Endothelial cell of umbilical vein (primary cell): ENCODE results near the gene TACR1. TPM values are rescaled to one million over a fixed set of nuclear protein-coding genes. Genes with fewer than 3 reads are reported as not detected.

Source experiments
- BruUV-seq: library from RNA; stranded (reverse); fragments of 400-500 nt; replicated peaks from 2 replicates; lab custom pipeline; 2021; lab: Mats Ljungman, UMichigan
- CTCF ChIA-PET: fragments of 300-600, 350-600 bp; sonication (Branson Sonifier 250); formaldehyde crosslinking; loops from one replicate; lab custom pipeline; 2021; ENCODE audit warnings: antibody characterized with exemption, inconsistent platforms; lab: Charles Lee
- POLR2A ChIA-PET: fragments of 300-600, 350-600 bp; sonication (Branson Sonifier 250); formaldehyde crosslinking; loops from one replicate; lab custom pipeline; 2021; ENCODE audit warnings: antibody characterized with exemption, inconsistent platforms; lab: Charles Lee
- DNase-seq: peaks from one replicate; pipeline ENCODE4 v3.0.0-alpha.2; 2011; ENCODE audit warnings: low read depth, low spot score
- FAIRE-seq: peaks from 2 replicates; lab custom pipeline; 2011; peaks lifted over from hg19 to GRCh38; lab: Jason Lieb, UNC
- H2AFZ ChIP-seq: 2 replicates; pipeline ENCODE4 v1.6.0; 2012; ENCODE audit warnings: low read depth, low read length, control low read depth, inconsistent platforms
- H3K27ac ChIP-seq: 2 replicates; pipeline ENCODE4 v1.5.1; 2011; ENCODE audit warnings: low read depth, mild to moderate bottlenecking, control low read depth, low read length, moderate library complexity; ENCODE audit not compliant: insufficient read depth
- H3K27me3 ChIP-seq, 2 experiments: 2 replicates each; pipeline versions ENCODE4 v1.6.0 to v1.6.1; 2011; ENCODE audit warnings: low read length in 2 of 2, mixed read lengths in 1 of 2; ENCODE audit not compliant: control insufficient read depth in 2 of 2, insufficient read depth in 2 of 2
- H3K36me3 ChIP-seq, 2 experiments: 2 replicates in 1 of 2; 3 replicates in 1 of 2; pipeline ENCODE4 v1.5.1; 2011; ENCODE audit warnings: low read length in 2 of 2, mild to moderate bottlenecking in 1 of 2, moderate library complexity in 1 of 2; ENCODE audit not compliant: control insufficient read depth in 2 of 2, insufficient read depth in 2 of 2; ENCODE audit errors: extremely low read depth in 1 of 2
- H3K4me1 ChIP-seq: 3 replicates; pipeline ENCODE4 v1.5.1; 2011; ENCODE audit warnings: mild to moderate bottlenecking, low read length; ENCODE audit not compliant: control insufficient read depth, insufficient read depth; ENCODE audit errors: extremely low read depth
- H3K4me2 ChIP-seq: 2 replicates; pipeline ENCODE4 v1.6.1; 2011; ENCODE audit warnings: low read length, control low read depth, mixed read lengths; ENCODE audit not compliant: insufficient read depth
- H3K4me3 ChIP-seq, 3 experiments: fragments of 200-600 bp in 1 of 3; sonication (generic), shearing (Covaris generic) in 1 of 3; replicated peaks in 1 of 3; 2 replicates each; pipeline ENCODE4 v1.5.1; 2011 to 2016; ENCODE audit warnings: control low read depth in 3 of 3, low read length in 3 of 3, mild to moderate bottlenecking in 2 of 3, inconsistent platforms in 1 of 3, low read depth in 1 of 3, moderate library complexity in 1 of 3; ENCODE audit not compliant: insufficient read depth in 1 of 3
- H3K79me2 ChIP-seq: 2 replicates; pipeline ENCODE4 v1.6.0; 2012; ENCODE audit warnings: low read length, inconsistent platforms; ENCODE audit not compliant: control insufficient read depth, insufficient read depth
- H3K9ac ChIP-seq: replicated peaks from 2 replicates; pipeline ENCODE3; 2011; ENCODE audit warnings: low read length, control low read depth; ENCODE audit not compliant: insufficient read depth; ENCODE audit errors: extremely low read depth
- H3K9me1 ChIP-seq: replicated peaks from 3 replicates; pipeline ENCODE4 v1.6.0; 2011; ENCODE audit warnings: mild to moderate bottlenecking, low read length; ENCODE audit not compliant: control insufficient read depth, insufficient read depth; ENCODE audit errors: extremely low read depth
- H3K9me3 ChIP-seq: replicated peaks from 2 replicates; pipeline ENCODE4 v1.5.1; 2012; ENCODE audit warnings: low read length, inconsistent platforms; ENCODE audit not compliant: control insufficient read depth, insufficient read depth
- H4K20me1 ChIP-seq: replicated peaks from 2 replicates; pipeline ENCODE3; 2011; ENCODE audit warnings: mild to moderate bottlenecking, low read length; ENCODE audit not compliant: control insufficient read depth, insufficient read depth; ENCODE audit errors: extremely low read depth
- EZH2 ChIP-seq: IDR thresholded peaks from 2 replicates; pipeline ENCODE4 v1.6.1; 2012; ENCODE audit warnings: borderline replicate concordance, low read depth, mild to moderate bottlenecking, moderate library complexity, low read length, inconsistent platforms; ENCODE audit not compliant: severe bottlenecking
- FOS ChIP-seq: IDR thresholded peaks from 2 replicates; pipeline ENCODE4 v1.6.1; 2011; ENCODE audit warnings: mild to moderate bottlenecking, low read length, moderate library complexity, borderline replicate concordance; ENCODE audit not compliant: insufficient read depth
- GATA2 ChIP-seq: IDR thresholded peaks from 2 replicates; pipeline ENCODE4 v1.7.0; 2011; ENCODE audit warnings: low read depth, mild to moderate bottlenecking, moderate library complexity, mixed read lengths, low read length; ENCODE audit not compliant: insufficient read length, insufficient read depth
- JUN ChIP-seq: IDR thresholded peaks from 2 replicates; pipeline ENCODE4 v1.6.1; 2011; ENCODE audit warnings: borderline replicate concordance, low read depth; ENCODE audit not compliant: insufficient read length, insufficient read depth
- MYC ChIP-seq: IDR thresholded peaks from one replicate; pipeline ENCODE4 v1.6.1; 2011; ENCODE audit warnings: mild to moderate bottlenecking, low read depth, low read length
- POLR2A ChIP-seq: IDR thresholded peaks from 2 replicates; pipeline ENCODE4 v1.6.1; 2012; ENCODE audit warnings: low read depth, mild to moderate bottlenecking, control low read depth, low read length
- POLR2AphosphoS5 ChIP-seq: IDR thresholded peaks from 2 replicates; pipeline ENCODE4 v1.6.1; 2012; ENCODE audit warnings: low read depth, mild to moderate bottlenecking, control low read depth, low read length, moderate library complexity; ENCODE audit not compliant: insufficient read depth
- dilution Hi-C: fragments of 300-500 bp; cut with MboI; formaldehyde crosslinking; loops from one replicate; pipeline ENCODE4 v1.15.0; 2019; ENCODE audit warnings: low sequenced_read_pairs; ENCODE audit not compliant: extremely low pct_ligation_motif_present
- intact Hi-C: fragments of 100-400 bp; cut with micrococcal nuclease; formaldehyde crosslinking; loops from one replicate; pipeline ENCODE4 v1.10.0; 2022
- polyA plus RNA-seq, 4 experiments: library from polyadenylated mRNA; depleted of rRNA in 3 of 4; stranded (reverse) in 3 of 4; unstranded in 1 of 4; fragments of >200 nt; gene quantifications; 2 replicates each; pipeline versions ENCODE4 v1.2.1 to v1.2.3, GENCODE V29; 2011 to 2012; ENCODE audit warnings: missing spikeins in 1 of 4
- total RNA-seq: library from RNA; stranded (reverse); gene quantifications from 2 replicates; pipeline ENCODE4 v1.2.3, GENCODE V29; 2021
- TF ChIP-seq, protein P1 (sequence below): IDR thresholded peaks from 2 replicates; pipeline ENCODE4 v1.6.1; 2011; ENCODE audit not compliant: insufficient read depth, insufficient read length
- TF ChIP-seq, protein P2 (sequence below), 2 donors: IDR thresholded peaks; 1 replicate in 1 of 2; 2 replicates in 1 of 2; pipeline ENCODE4 v1.5.1; 2011; ENCODE audit warnings: low read length in 2 of 2, mild to moderate bottlenecking in 2 of 2, moderate library complexity in 2 of 2, control low read depth in 1 of 2, inconsistent platforms in 1 of 2, low read depth in 1 of 2; ENCODE audit not compliant: insufficient read depth in 1 of 2; ENCODE audit errors: extremely low read depth in 1 of 2

The TACR1 gene
- total and polyA plus RNA-seq, 2 donors (not counting 3 experiments of a cell fraction or from before 2014, with no cell fraction given) = not detected

DNA sequence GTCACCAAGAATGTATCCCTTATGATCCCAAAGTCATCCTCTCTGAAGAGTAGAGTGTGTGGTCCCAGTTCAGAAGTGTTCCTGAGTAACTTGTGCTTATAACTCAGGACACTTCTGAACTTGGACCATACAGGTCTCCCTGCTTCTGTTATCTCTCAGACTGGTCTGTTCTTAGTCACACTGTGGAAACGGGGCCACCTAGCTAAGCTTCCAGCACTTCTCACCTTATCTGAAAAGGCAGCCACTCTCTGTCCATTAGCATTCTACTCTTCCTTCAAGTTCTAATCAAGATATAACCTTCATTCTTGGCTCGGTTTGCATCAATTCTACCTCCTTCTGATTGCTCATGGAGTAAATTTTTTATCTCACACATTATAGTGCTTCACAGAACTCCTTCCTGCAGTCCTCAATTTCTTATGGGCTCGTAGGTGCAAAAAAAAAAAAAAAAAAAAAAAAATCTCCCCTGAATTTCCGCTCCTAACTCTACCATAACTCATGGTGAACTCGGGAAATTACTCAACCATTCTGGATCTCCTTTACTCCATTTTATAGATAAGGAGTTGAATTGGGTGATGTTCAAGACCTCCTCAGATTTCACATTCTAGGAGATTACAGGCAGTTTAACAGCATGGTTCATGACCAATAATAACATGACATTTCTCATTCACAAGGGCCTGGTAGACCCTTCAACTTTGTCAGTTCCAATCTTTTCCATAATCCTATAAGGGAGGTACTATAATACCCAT lies 108.4 kb downstream of the TACR1 start:
- Histone ChIP-seq H3K4me1 (no peaks in the 10 kb centered on the region), H3K4me2 (no peak overlapping the region), H3K36me3 (no peaks in the 10 kb centered on the region), H2AFZ (no peak overlapping the region), H3K79me2 (no peaks in the 10 kb centered on the region), H4K20me1 (no peaks in the 10 kb centered on the region), H3K9me3 (no peaks in the 10 kb centered on the region), H3K9me1 (no peaks in the 10 kb centered on the region), H3K9ac (no peak overlapping the region), H3K27ac (no peak overlapping the region), H3K4me3 (no peak overlapping the region), H3K27me3 (no peaks in the 10 kb centered on the region)
- CTCF ChIA-PET = no interaction called here
- dilution Hi-C loops (no loop called here), intact Hi-C loops (no loop called here)
- no peak for FAIRE-seq
- POLR2A ChIA-PET = no interaction called here
- no peak for DNase-seq
- TF ChIP-seq FOS (no peak), GATA2 (no peak), EZH2 (no peak), JUN (no peak), MYC (no peak), POLR2AphosphoS5 (no peak), POLR2A (no peak)
- TF ChIP-seq, protein P1, sequence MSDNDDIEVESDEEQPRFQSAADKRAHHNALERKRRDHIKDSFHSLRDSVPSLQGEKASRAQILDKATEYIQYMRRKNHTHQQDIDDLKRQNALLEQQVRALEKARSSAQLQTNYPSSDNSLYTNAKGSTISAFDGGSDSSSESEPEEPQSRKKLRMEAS = no peak
- TF ChIP-seq, protein P2, sequence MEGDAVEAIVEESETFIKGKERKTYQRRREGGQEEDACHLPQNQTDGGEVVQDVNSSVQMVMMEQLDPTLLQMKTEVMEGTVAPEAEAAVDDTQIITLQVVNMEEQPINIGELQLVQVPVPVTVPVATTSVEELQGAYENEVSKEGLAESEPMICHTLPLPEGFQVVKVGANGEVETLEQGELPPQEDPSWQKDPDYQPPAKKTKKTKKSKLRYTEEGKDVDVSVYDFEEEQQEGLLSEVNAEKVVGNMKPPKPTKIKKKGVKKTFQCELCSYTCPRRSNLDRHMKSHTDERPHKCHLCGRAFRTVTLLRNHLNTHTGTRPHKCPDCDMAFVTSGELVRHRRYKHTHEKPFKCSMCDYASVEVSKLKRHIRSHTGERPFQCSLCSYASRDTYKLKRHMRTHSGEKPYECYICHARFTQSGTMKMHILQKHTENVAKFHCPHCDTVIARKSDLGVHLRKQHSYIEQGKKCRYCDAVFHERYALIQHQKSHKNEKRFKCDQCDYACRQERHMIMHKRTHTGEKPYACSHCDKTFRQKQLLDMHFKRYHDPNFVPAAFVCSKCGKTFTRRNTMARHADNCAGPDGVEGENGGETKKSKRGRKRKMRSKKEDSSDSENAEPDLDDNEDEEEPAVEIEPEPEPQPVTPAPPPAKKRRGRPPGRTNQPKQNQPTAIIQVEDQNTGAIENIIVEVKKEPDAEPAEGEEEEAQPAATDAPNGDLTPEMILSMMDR (IDR thresholded peaks at IDR 0.05; ENCODE audit: extremely low read depth in 1 of 2, insufficient read depth in 1 of 2, low read depth in 1 of 2, low read length in 2 of 2) = no peak
- BruUV-seq = no TSS peak
